RWPE1 (cell line): ENCODE data around the gene MEI1.

Source experiments
- CTCF ChIA-PET: fragments of 350-600 bp; sonication (Branson Sonifier 250); formaldehyde crosslinking; extraction: SDS; loops from one replicate; lab custom pipeline; 2021; lab: Yijun Ruan, JAX
- POLR2A ChIA-PET: fragments of 400-600 bp; formaldehyde crosslinking; extraction: SDS; loops from one replicate; lab custom pipeline; 2020; ENCODE audit warnings: antibody characterized with exemption; ENCODE audit not compliant: low non-redundant PET; lab: Yijun Ruan, JAX
- DNase-seq: peaks from one replicate; pipeline ENCODE4 v3.0.0; 2012; ENCODE audit warnings: low spot score
- H3K27ac ChIP-seq: fragments of 450-650 bp; 2 replicates; pipeline ENCODE4 v1.5.1; 2017
- CTCF ChIP-seq: fragments of 450-650 bp; conservative IDR thresholded peaks from 2 replicates; pipeline ENCODE4 v1.5.1; 2017; ENCODE audit warnings: low read depth, mild to moderate bottlenecking

The MEI1 gene

GRCh38 chr22:41819257-41819656 is 120.0 kb downstream of the MEI1 start:
- no peak for TF ChIP-seq CTCF
- no peak overlapping the region for H3K27ac ChIP-seq
- CTCF ChIA-PET, result interaction anchor here (1.2 kb wide), 1 partner anchor 122 kb away, joined by 3 read pairs; no protein-coding TSS in a partner anchor
- POLR2A ChIA-PET, result no interaction called here
- no peak for DNase-seq

- ChIA-PET POLR2A (no interaction called here), CTCF (no interaction called here)
- no peak for DNase-seq
- no peak overlapping the region for H3K27ac ChIP-seq
- TF ChIP-seq CTCF, result no peak
Measured at GRCh38 chr22:41820447-41820846, 121.1 kb downstream of the MEI1 start.

GRCh38 chr22:41821471-41822316 is 122.4 kb downstream of the MEI1 start:
- CTCF ChIA-PET, result interaction anchor here (0.6 kb wide), 1 partner anchor 38 kb away, joined by 6 read pairs; no protein-coding TSS in a partner anchor
- POLR2A ChIA-PET, result no interaction called here
- peak overlapping the region; percentile 41 for H3K27ac ChIP-seq
- TF ChIP-seq CTCF, result no peak
- no peak for DNase-seq

- DNase-seq, result peak; percentile 64
- peak; percentile 45 for TF ChIP-seq CTCF
- CTCF ChIA-PET, result interaction anchor here (0.6 to 0.9 kb wide), 3 partner anchors 37 to 71 kb away, joined by 3 to 6 read pairs (median 3); no protein-coding TSS in a partner anchor
Measured at GRCh38 chr22:41822317-41823057, 123.2 kb downstream of the MEI1 start.

GRCh38 chr22:41823797-41824196 is 124.5 kb downstream of the MEI1 start:
- ChIA-PET POLR2A (no interaction called here), CTCF (no interaction called here)
- TF ChIP-seq CTCF, result no peak
- H3K27ac ChIP-seq, result peak overlapping the region; percentile 40
- no peak for DNase-seq

More at GRCh38 chr22:41822317-41823057, 123.2 kb downstream of the MEI1 start:
- H3K27ac ChIP-seq, result peak overlapping the region; percentile 41
- POLR2A ChIA-PET, result interaction anchor here (0.7 kb wide), 1 partner anchor 22 kb away, joined by 6 read pairs; no protein-coding TSS in a partner anchor

- DNase-seq, result no peak
- peak overlapping the region; percentile 40 for H3K27ac ChIP-seq
- ChIA-PET POLR2A (no interaction called here), CTCF (no interaction called here)
- TF ChIP-seq CTCF, result no peak
Measured at GRCh38 chr22:41825376-41825775, 126.1 kb downstream of the MEI1 start.
